GM12878 (cell line): ENCODE results near the gene SPRYD3. TPM values are rescaled to one million over a fixed set of nuclear protein-coding genes. Genes with fewer than 3 reads are reported as not detected.

Experiments
- ATAC-seq: fragments of 200-7000 bp; cut with Tn5 transposase; 3 replicates; pipeline ENCODE4 v1.9.1; 2020; ENCODE audit warnings: mild to moderate bottlenecking, moderate library complexity
- BruUV-seq: library from RNA; stranded (reverse); fragments of 400-500 nt; replicated peaks from 2 replicates; lab custom pipeline; 2021; lab: Mats Ljungman, UMichigan
- CTCF ChIA-PET: fragments of 300-600 bp; sonication (Branson Sonifier 250); formaldehyde crosslinking; extraction: SDS; loops from one replicate; lab custom pipeline; 2021; ENCODE audit warnings: inconsistent platforms; lab: Yijun Ruan, JAX
- POLR2A ChIA-PET: fragments of 350-600 bp; formaldehyde crosslinking; extraction: SDS; loops from one replicate; lab custom pipeline; 2021; ENCODE audit warnings: inconsistent platforms; lab: Charles Lee
- RAD21 ChIA-PET: fragments of 300-600 bp; sonication (Branson Sonifier 250); formaldehyde crosslinking; loops from one replicate; lab custom pipeline; 2023; ENCODE audit warnings: antibody characterized with exemption; ENCODE audit not compliant: unreplicated experiment; lab: Charles Lee
- SMC1A ChIA-PET: fragments of 300-600 bp; sonication (Branson Sonifier 250); formaldehyde crosslinking; loops from one replicate; lab custom pipeline; 2023; ENCODE audit not compliant: unreplicated experiment, uncharacterized antibody; lab: Charles Lee
- DNase-seq: peaks from one replicate; pipeline ENCODE4 v3.0.0-alpha.2; 2011; ENCODE audit warnings: low read depth, low spot score
- FAIRE-seq: peaks from 3 replicates; lab custom pipeline; 2011; peaks lifted over from hg19 to GRCh38; lab: Jason Lieb, UNC
- H2AFZ ChIP-seq: 2 replicates; pipeline ENCODE4 v1.6.0; 2011; ENCODE audit warnings: low read depth, low read length, control low read depth; ENCODE audit not compliant: control insufficient read depth
- H3K27ac ChIP-seq: 2 replicates; pipeline ENCODE4 v1.5.1; 2011; ENCODE audit warnings: control low read depth; ENCODE audit not compliant: control insufficient read depth, insufficient read depth
- H3K27me3 ChIP-seq, 2 experiments: replicated peaks in 1 of 2; 2 replicates each; pipeline versions ENCODE4 v1.6.0 to v1.6.1; 2011; ENCODE audit warnings: low read length in 1 of 2; ENCODE audit not compliant: control insufficient read depth in 2 of 2, insufficient read depth in 2 of 2
- H3K36me3 ChIP-seq, 2 experiments: 2 replicates each; pipeline ENCODE4 v1.5.1; 2011; ENCODE audit warnings: low read length in 1 of 2; ENCODE audit not compliant: control insufficient read depth in 2 of 2, insufficient read depth in 2 of 2
- H3K4me1 ChIP-seq: 2 replicates; pipeline ENCODE4 v1.6.1; 2011; ENCODE audit warnings: mild to moderate bottlenecking, low read length, moderate library complexity, mixed read lengths; ENCODE audit not compliant: control insufficient read depth, insufficient read depth
- H3K4me2 ChIP-seq: 2 replicates; pipeline ENCODE4 v1.6.0; 2011; ENCODE audit warnings: control low read depth; ENCODE audit not compliant: control insufficient read depth, insufficient read depth
- H3K4me3 ChIP-seq: fragments of 200-600 bp; sonication (generic); 2 replicates; pipeline ENCODE4 v1.5.1; 2016
- H3K79me2 ChIP-seq: 2 replicates; pipeline ENCODE4 v1.6.0; 2011; ENCODE audit warnings: low read length; ENCODE audit not compliant: control insufficient read depth, insufficient read depth
- H3K9ac ChIP-seq: 2 replicates; pipeline ENCODE4 v1.8.0; 2011; ENCODE audit warnings: low read length, control low read depth, mixed read lengths; ENCODE audit not compliant: control insufficient read depth, insufficient read depth
- H3K9me3 ChIP-seq: replicated peaks from 3 replicates; pipeline ENCODE4 v1.5.1; 2011; ENCODE audit warnings: mild to moderate bottlenecking, low read length; ENCODE audit not compliant: control insufficient read depth, insufficient read depth
- H4K20me1 ChIP-seq: 2 replicates; pipeline ENCODE4 v1.6.0; 2011; ENCODE audit not compliant: control insufficient read depth, insufficient read depth
- ASH2L ChIP-seq: fragments of 300-600, 200-600 bp; sonication (generic); IDR thresholded peaks from 2 replicates; pipeline ENCODE4 v1.6.1; 2017; ENCODE audit warnings: low read depth, mild to moderate bottlenecking, borderline replicate concordance
- BACH1 ChIP-seq: fragments of 450-650 bp; IDR thresholded peaks from 2 replicates; pipeline ENCODE4 v1.6.1; 2017; ENCODE audit warnings: mild to moderate bottlenecking, borderline replicate concordance
- NFYA ChIP-seq: IDR thresholded peaks from 2 replicates; pipeline ENCODE4 v1.6.1; 2011; ENCODE audit warnings: low read depth, mild to moderate bottlenecking, low read length, improper control_type of control experiment, borderline replicate concordance
- POLR2AphosphoS5 ChIP-seq: IDR thresholded peaks from 2 replicates; pipeline ENCODE4 v1.6.1; 2011; ENCODE audit warnings: mild to moderate bottlenecking, low read length, inconsistent platforms
- SMARCA5 ChIP-seq: fragments of 450-650 bp; IDR thresholded peaks from 2 replicates; pipeline ENCODE4 v1.6.1; 2017; ENCODE audit warnings: mild to moderate bottlenecking
- SUZ12 ChIP-seq: fragments of 200-600 bp; sonication (generic); IDR thresholded peaks from one replicate; pipeline ENCODE4 v1.6.1; 2018; ENCODE audit warnings: antibody characterized with exemption, mild to moderate bottlenecking; ENCODE audit not compliant: unreplicated experiment
- WGBS: methylation state at CpG from one replicate; pipeline ENCODE4 v1.1.6; 2016; ENCODE audit warnings: low lambda C conversion rate; ENCODE audit not compliant: insufficient replicate concordance, insufficient coverage; ENCODE audit errors: missing lambda C conversion rate; 5-methylcytosine and 5-hydroxymethylcytosine counted together
- in situ Hi-C: fragments of 300-500 bp; cut with MboI; formaldehyde crosslinking; loops from 9 replicates; pipeline ENCODE4 v1.14.3; 2018; ENCODE audit warnings: mixed read lengths
- intact Hi-C: fragments of 100-400 bp; cut with micrococcal nuclease; formaldehyde crosslinking; loops from one replicate; pipeline ENCODE4 v1.14.2; 2022; ENCODE audit not compliant: unreplicated experiment
- polyA plus RNA-seq, 11 experiments: library from polyadenylated mRNA; depleted of rRNA in 4 of 11; unstranded in 6 of 11; stranded (reverse) in 5 of 11; fragments of >200 nt; fragmentation: Nextera tagmentation in 4 of 11; fragmentation: Illumina TruSeq in 1 of 11; extraction: Ambion mirVana in 4 of 11; extraction: Trizol in 1 of 11; gene quantifications; 1 replicate in 1 of 11; 2 replicates in 10 of 11; pipeline versions ENCODE4 v1.2.1 to v1.2.3, GENCODE V29; 2011 to 2016; ENCODE audit warnings: inconsistent platforms in 2 of 11, missing spikeins in 2 of 11, low read depth in 1 of 11
- total RNA-seq, 4 experiments: library from RNA; depleted of rRNA in 3 of 4; stranded (reverse); fragments of >200 nt in 3 of 4; fragmentation: Illumina TruSeq in 1 of 4; extraction: Trizol in 1 of 4; gene quantifications; 2 replicates each; pipeline versions ENCODE4 v1.2.1 to v1.2.3, GENCODE V29; 2013 to 2021
- TF ChIP-seq, protein P1 (sequence below): IDR thresholded peaks from 2 replicates; pipeline ENCODE4 v1.6.1; 2012; ENCODE audit warnings: low read depth, low read length, improper control_type of control experiment
- TF ChIP-seq, protein P2 (sequence below): IDR thresholded peaks from 2 replicates; pipeline ENCODE4 v1.6.1; 2011; ENCODE audit warnings: low read depth, mild to moderate bottlenecking, low read length, moderate library complexity, borderline replicate concordance; ENCODE audit errors: extremely low read depth
- TF ChIP-seq, protein P3 (sequence below): fragments of 450-650 bp; IDR thresholded peaks from 2 replicates; pipeline ENCODE4 v1.6.1; 2017; ENCODE audit warnings: mild to moderate bottlenecking, moderate library complexity

SPRYD3 gene
- total and polyA plus RNA-seq, 10 of the 15 experiments (the other 5 are each of a cell fraction or from before 2014, with no cell fraction given) = 2.3 to 26.4 (median 20.2) TPM

DNA sequence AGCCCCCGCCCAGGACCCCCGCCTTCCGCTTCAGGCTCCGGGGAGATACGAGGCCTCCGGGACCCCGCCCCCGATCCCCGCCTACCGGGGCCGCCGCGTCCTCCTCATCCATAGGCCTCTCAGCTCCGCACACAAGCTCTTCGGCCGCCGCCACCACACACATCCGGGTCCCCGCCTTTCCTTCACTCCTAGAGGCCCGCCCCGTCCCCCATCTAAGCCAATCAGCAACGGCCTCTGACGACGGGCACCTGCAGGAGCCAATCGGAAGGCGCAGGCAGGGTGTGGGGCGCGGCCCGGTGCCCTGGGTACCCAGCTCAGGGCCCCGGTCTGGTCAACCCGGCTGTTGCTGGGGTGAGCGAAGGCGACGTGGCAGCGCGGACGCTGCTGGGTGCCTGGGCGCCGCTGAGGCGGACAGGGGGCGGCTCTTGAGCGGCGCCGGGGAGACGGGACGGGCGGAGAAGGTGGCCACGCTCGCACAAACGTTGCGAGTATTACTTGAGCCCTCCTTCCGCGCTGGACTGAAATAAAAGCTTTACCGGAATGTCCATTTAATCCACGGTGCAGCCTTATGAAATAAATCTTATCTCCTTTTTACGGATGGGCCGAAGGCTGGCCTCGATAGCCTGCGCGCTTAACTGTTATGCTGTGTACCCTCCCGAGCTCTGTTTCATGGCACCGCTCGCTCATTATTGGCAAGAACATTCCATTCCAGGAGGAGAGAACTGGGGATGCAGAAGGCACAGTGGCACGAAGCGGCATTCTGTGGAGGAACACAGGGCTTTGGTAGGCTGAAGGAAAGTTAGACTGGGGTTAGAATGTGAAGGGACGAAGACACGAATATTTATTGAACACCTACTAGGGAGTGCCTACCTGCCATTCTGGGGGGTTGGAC is at the start of gene SPRYD3 (continued):
- TF ChIP-seq SUZ12 = no peak
- peak; percentile 30 for TF ChIP-seq NFYA

DNA sequence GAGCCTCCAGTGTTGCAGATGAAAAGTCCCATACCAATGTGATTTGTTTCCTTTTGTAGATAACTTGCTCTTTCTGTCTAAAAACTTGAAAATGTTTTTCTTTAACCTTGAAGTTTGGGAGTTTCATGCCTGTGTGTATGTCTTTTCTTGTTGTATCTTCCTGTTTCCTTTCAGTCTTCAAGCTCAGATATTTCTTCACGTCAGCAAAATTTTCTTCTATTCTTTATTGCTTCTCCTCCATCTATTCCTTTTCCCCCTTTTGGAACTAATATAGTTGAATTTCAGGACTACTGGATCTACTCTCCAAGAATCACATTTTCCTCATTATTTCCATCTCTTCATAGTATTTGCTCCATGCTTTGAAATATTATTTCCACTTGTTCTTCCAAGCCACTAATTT is 48.0 kb upstream of the SPRYD3 start:
- ChIA-PET RAD21 (no interaction called here), SMC1A (interaction anchor here (1.0 to 1.6 kb wide), 2 partner anchors 10 to 25 kb away, joined by 3 read pairs; no protein-coding TSS in a partner anchor), POLR2A (no interaction called here), CTCF (interaction anchor here (1.6 kb wide), 1 partner anchor 32 kb away, joined by 3 read pairs; no protein-coding TSS in a partner anchor)
- Histone ChIP-seq H3K9ac (no peak overlapping the region), H3K27me3 (no peaks in the 10 kb centered on the region; a peak in 1 of 4 replicates), H3K27ac (no peak overlapping the region), H3K4me2 (no peak overlapping the region), H3K36me3 (no peaks in the 10 kb centered on the region), H3K4me1 (no peaks in the 10 kb centered on the region), H3K79me2 (no peaks in the 10 kb centered on the region), H3K9me3 (no peaks in the 10 kb centered on the region), H3K4me3 (no peak overlapping the region), H4K20me1 (no peaks in the 10 kb centered on the region), H2AFZ (no peak overlapping the region)
- in situ Hi-C loops (no loop called here), intact Hi-C loops (no loop called here)
- TF ChIP-seq, protein P1, sequence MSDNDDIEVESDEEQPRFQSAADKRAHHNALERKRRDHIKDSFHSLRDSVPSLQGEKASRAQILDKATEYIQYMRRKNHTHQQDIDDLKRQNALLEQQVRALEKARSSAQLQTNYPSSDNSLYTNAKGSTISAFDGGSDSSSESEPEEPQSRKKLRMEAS = no peak
- TF ChIP-seq, protein P2, sequence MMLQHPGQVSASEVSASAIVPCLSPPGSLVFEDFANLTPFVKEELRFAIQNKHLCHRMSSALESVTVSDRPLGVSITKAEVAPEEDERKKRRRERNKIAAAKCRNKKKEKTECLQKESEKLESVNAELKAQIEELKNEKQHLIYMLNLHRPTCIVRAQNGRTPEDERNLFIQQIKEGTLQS = no peak
- TF ChIP-seq BACH1 (no peak), SUZ12 (no peak), ASH2L (no peak), SMARCA5 (no peak), POLR2AphosphoS5 (no peak)
- TF ChIP-seq, protein P3, sequence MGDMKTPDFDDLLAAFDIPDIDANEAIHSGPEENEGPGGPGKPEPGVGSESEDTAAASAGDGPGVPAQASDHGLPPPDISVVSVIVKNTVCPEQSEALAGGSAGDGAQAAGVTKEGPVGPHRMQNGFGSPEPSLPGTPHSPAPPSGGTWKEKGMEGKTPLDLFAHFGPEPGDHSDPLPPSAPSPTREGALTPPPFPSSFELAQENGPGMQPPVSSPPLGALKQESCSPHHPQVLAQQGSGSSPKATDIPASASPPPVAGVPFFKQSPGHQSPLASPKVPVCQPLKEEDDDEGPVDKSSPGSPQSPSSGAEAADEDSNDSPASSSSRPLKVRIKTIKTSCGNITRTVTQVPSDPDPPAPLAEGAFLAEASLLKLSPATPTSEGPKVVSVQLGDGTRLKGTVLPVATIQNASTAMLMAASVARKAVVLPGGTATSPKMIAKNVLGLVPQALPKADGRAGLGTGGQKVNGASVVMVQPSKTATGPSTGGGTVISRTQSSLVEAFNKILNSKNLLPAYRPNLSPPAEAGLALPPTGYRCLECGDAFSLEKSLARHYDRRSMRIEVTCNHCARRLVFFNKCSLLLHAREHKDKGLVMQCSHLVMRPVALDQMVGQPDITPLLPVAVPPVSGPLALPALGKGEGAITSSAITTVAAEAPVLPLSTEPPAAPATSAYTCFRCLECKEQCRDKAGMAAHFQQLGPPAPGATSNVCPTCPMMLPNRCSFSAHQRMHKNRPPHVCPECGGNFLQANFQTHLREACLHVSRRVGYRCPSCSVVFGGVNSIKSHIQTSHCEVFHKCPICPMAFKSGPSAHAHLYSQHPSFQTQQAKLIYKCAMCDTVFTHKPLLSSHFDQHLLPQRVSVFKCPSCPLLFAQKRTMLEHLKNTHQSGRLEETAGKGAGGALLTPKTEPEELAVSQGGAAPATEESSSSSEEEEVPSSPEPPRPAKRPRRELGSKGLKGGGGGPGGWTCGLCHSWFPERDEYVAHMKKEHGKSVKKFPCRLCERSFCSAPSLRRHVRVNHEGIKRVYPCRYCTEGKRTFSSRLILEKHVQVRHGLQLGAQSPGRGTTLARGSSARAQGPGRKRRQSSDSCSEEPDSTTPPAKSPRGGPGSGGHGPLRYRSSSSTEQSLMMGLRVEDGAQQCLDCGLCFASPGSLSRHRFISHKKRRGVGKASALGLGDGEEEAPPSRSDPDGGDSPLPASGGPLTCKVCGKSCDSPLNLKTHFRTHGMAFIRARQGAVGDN = no peak
- no peak for FAIRE-seq
- DNase-seq = no peak
- no peak for ATAC-seq
- WGBS = 13% methylated on average over 1 of the region's 1 CpG
- no TSS peak for BruUV-seq
